SHP77 (cell line): ENCODE data around the gene MARVELD2.
A peak's percentile ranks its signal among the peaks of the same experiment; 100 is the strongest.

Experiments used
- DNase-seq, 2 experiments: peaks; one replicate each; lab custom pipeline; 2025; lab: John Stamatoyannopoulos, UW

MARVELD2 gene

DNA sequence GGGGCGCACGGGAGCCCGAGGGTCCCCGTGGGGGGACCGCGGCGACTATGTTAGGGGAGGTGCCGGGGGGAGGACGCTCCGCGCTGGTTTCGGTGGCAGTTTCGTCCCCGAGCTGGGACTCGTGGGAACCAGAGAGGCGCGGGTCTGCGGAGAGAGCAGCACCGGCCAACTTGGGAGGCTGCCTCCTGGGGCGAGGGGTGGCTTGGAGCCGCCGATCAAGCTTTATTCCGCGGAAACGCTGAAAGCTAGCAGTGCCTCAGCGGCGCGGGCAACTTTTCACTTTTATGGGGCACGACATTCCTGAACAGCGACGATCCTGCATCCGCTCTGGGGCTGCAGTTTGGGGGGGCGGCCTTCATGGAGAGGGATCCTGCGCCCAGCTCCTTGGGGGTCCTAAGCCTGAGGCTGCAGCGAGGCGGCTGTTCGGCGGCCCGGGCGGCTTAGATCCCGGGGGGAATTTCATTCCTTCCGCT, 78.0 kb downstream of the MARVELD2 start:
- peak; percentile 15 to 20 for DNase-seq

DNA sequence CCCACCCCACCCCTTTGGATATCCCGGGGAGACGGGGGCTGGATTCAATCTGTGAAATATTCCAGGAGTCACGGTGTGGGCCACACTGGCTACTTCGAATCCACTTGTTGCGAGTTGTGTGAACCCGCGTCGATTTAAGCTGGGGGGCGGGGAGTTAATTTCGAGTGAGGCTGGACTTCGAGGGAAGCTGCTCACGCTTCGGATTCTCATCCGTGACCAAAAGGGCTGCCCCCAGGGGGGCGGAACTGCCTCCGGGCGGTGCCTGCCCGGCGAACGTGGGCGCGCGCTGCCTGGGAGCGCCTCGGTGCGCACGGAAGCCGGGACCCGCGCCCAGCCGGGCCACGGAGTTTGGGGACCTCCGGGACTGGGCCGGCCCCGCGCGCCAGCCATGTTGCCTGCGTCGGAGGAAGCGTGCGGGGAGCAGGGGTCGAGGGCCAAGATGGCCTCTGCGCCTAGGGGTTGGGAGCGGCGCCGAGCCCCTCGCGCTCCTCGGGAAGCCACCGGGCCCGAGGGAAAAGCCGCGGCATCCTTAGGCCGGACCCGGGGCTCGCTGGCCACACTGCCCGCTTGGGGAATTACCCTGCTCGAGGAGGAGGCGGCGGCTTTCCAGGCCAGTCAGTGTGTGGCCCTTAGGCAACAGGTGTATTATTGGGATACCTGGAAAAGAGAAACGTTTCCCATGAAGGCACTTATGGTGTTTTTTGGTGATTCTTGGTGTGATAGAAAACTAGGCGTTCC, 78.6 kb downstream of the MARVELD2 start:
- DNase-seq = peak in 1 of 2 experiments; percentile 5
